GM12878 (cell line): ENCODE measurements around the gene PSMC3IP. TPM values are rescaled to one million over a fixed set of nuclear protein-coding genes. Genes with fewer than 3 reads are reported as not detected.

ENCODE experiments used
- ATAC-seq: fragments of 200-7000 bp; cut with Tn5 transposase; 3 replicates; pipeline ENCODE4 v1.9.1; 2020; ENCODE audit warnings: mild to moderate bottlenecking, moderate library complexity
- BruUV-seq: library from RNA; stranded (reverse); fragments of 400-500 nt; replicated peaks from 2 replicates; lab custom pipeline; 2021; lab: Mats Ljungman, UMichigan
- CTCF ChIA-PET: fragments of 300-600 bp; sonication (Branson Sonifier 250); formaldehyde crosslinking; extraction: SDS; loops from one replicate; lab custom pipeline; 2021; ENCODE audit warnings: inconsistent platforms; lab: Yijun Ruan, JAX
- POLR2A ChIA-PET: fragments of 350-600 bp; formaldehyde crosslinking; extraction: SDS; loops from one replicate; lab custom pipeline; 2021; ENCODE audit warnings: inconsistent platforms; lab: Charles Lee
- RAD21 ChIA-PET: fragments of 300-600 bp; sonication (Branson Sonifier 250); formaldehyde crosslinking; loops from one replicate; lab custom pipeline; 2023; ENCODE audit warnings: antibody characterized with exemption; ENCODE audit not compliant: unreplicated experiment; lab: Charles Lee
- SMC1A ChIA-PET: fragments of 300-600 bp; sonication (Branson Sonifier 250); formaldehyde crosslinking; loops from one replicate; lab custom pipeline; 2023; ENCODE audit not compliant: unreplicated experiment, uncharacterized antibody; lab: Charles Lee
- DNase-seq: peaks from one replicate; pipeline ENCODE4 v3.0.0-alpha.2; 2011; ENCODE audit warnings: low read depth, low spot score
- FAIRE-seq: peaks from 3 replicates; lab custom pipeline; 2011; peaks lifted over from hg19 to GRCh38; lab: Jason Lieb, UNC
- H2AFZ ChIP-seq: 2 replicates; pipeline ENCODE4 v1.6.0; 2011; ENCODE audit warnings: low read depth, low read length, control low read depth; ENCODE audit not compliant: control insufficient read depth
- H3K27ac ChIP-seq: 2 replicates; pipeline ENCODE4 v1.5.1; 2011; ENCODE audit warnings: control low read depth; ENCODE audit not compliant: control insufficient read depth, insufficient read depth
- H3K27me3 ChIP-seq, 2 experiments: replicated peaks in 1 of 2; 2 replicates each; pipeline versions ENCODE4 v1.6.0 to v1.6.1; 2011; ENCODE audit warnings: low read length in 1 of 2; ENCODE audit not compliant: control insufficient read depth in 2 of 2, insufficient read depth in 2 of 2
- H3K36me3 ChIP-seq, 2 experiments: 2 replicates each; pipeline ENCODE4 v1.5.1; 2011; ENCODE audit warnings: low read length in 1 of 2; ENCODE audit not compliant: control insufficient read depth in 2 of 2, insufficient read depth in 2 of 2
- H3K4me1 ChIP-seq: 2 replicates; pipeline ENCODE4 v1.6.1; 2011; ENCODE audit warnings: mild to moderate bottlenecking, low read length, moderate library complexity, mixed read lengths; ENCODE audit not compliant: control insufficient read depth, insufficient read depth
- H3K4me2 ChIP-seq: 2 replicates; pipeline ENCODE4 v1.6.0; 2011; ENCODE audit warnings: control low read depth; ENCODE audit not compliant: control insufficient read depth, insufficient read depth
- H3K4me3 ChIP-seq: fragments of 200-600 bp; sonication (generic); 2 replicates; pipeline ENCODE4 v1.5.1; 2016
- H3K79me2 ChIP-seq: 2 replicates; pipeline ENCODE4 v1.6.0; 2011; ENCODE audit warnings: low read length; ENCODE audit not compliant: control insufficient read depth, insufficient read depth
- H3K9ac ChIP-seq: 2 replicates; pipeline ENCODE4 v1.8.0; 2011; ENCODE audit warnings: low read length, control low read depth, mixed read lengths; ENCODE audit not compliant: control insufficient read depth, insufficient read depth
- H3K9me3 ChIP-seq: replicated peaks from 3 replicates; pipeline ENCODE4 v1.5.1; 2011; ENCODE audit warnings: mild to moderate bottlenecking, low read length; ENCODE audit not compliant: control insufficient read depth, insufficient read depth
- H4K20me1 ChIP-seq: 2 replicates; pipeline ENCODE4 v1.6.0; 2011; ENCODE audit not compliant: control insufficient read depth, insufficient read depth
- DPF2 ChIP-seq: fragments of 450-650 bp; IDR thresholded peaks from 2 replicates; pipeline ENCODE4 v1.6.1; 2017; ENCODE audit warnings: mild to moderate bottlenecking
- IKZF2 ChIP-seq, 2 experiments: fragments of 450-650 bp; IDR thresholded peaks; 2 replicates each; pipeline ENCODE4 v1.6.1; 2017; ENCODE audit warnings: mild to moderate bottlenecking in 2 of 2, moderate library complexity in 2 of 2
- NFYA ChIP-seq: IDR thresholded peaks from 2 replicates; pipeline ENCODE4 v1.6.1; 2011; ENCODE audit warnings: low read depth, mild to moderate bottlenecking, low read length, improper control_type of control experiment, borderline replicate concordance
- RELB ChIP-seq: fragments of 450-650 bp; IDR thresholded peaks from 2 replicates; pipeline ENCODE4 v1.6.1; 2017; ENCODE audit warnings: low read depth, mild to moderate bottlenecking, moderate library complexity
- SMAD1 ChIP-seq: fragments of 450-650 bp; IDR thresholded peaks from 2 replicates; pipeline ENCODE4 v1.6.1; 2018; ENCODE audit warnings: mild to moderate bottlenecking, low read depth; ENCODE audit not compliant: partially characterized antibody
- ZNF207 ChIP-seq: fragments of 450-650 bp; IDR thresholded peaks from 2 replicates; pipeline ENCODE4 v1.6.1; 2014; ENCODE audit warnings: antibody characterized with exemption, mild to moderate bottlenecking, borderline replicate concordance
- ZNF687 ChIP-seq: fragments of 450-650 bp; IDR thresholded peaks from 2 replicates; pipeline ENCODE4 v1.6.1; 2017; ENCODE audit warnings: mild to moderate bottlenecking, moderate library complexity
- WGBS: methylation state at CpG from one replicate; pipeline ENCODE4 v1.1.6; 2016; ENCODE audit warnings: low lambda C conversion rate; ENCODE audit not compliant: insufficient replicate concordance, insufficient coverage; ENCODE audit errors: missing lambda C conversion rate; 5-methylcytosine and 5-hydroxymethylcytosine counted together
- in situ Hi-C: fragments of 300-500 bp; cut with MboI; formaldehyde crosslinking; loops from 9 replicates; pipeline ENCODE4 v1.14.3; 2018; ENCODE audit warnings: mixed read lengths
- intact Hi-C: fragments of 100-400 bp; cut with micrococcal nuclease; formaldehyde crosslinking; loops from one replicate; pipeline ENCODE4 v1.14.2; 2022; ENCODE audit not compliant: unreplicated experiment
- polyA plus RNA-seq, 11 experiments: library from polyadenylated mRNA; depleted of rRNA in 4 of 11; unstranded in 6 of 11; stranded (reverse) in 5 of 11; fragments of >200 nt; fragmentation: Nextera tagmentation in 4 of 11; fragmentation: Illumina TruSeq in 1 of 11; extraction: Ambion mirVana in 4 of 11; extraction: Trizol in 1 of 11; gene quantifications; 1 replicate in 1 of 11; 2 replicates in 10 of 11; pipeline versions ENCODE4 v1.2.1 to v1.2.3, GENCODE V29; 2011 to 2016; ENCODE audit warnings: inconsistent platforms in 2 of 11, missing spikeins in 2 of 11, low read depth in 1 of 11
- total RNA-seq, 4 experiments: library from RNA; depleted of rRNA in 3 of 4; stranded (reverse); fragments of >200 nt in 3 of 4; fragmentation: Illumina TruSeq in 1 of 4; extraction: Trizol in 1 of 4; gene quantifications; 2 replicates each; pipeline versions ENCODE4 v1.2.1 to v1.2.3, GENCODE V29; 2013 to 2021
- TF ChIP-seq, protein P1 (sequence below): fragments of 450-650 bp; IDR thresholded peaks from 2 replicates; pipeline ENCODE4 v1.6.1; 2016; ENCODE audit warnings: mild to moderate bottlenecking

Gene PSMC3IP
- total and polyA plus RNA-seq, 10 of the 15 experiments (the other 5 are each of a cell fraction or from before 2014, with no cell fraction given), result 6.8 to 34.5 (median 17.7) TPM

DNA sequence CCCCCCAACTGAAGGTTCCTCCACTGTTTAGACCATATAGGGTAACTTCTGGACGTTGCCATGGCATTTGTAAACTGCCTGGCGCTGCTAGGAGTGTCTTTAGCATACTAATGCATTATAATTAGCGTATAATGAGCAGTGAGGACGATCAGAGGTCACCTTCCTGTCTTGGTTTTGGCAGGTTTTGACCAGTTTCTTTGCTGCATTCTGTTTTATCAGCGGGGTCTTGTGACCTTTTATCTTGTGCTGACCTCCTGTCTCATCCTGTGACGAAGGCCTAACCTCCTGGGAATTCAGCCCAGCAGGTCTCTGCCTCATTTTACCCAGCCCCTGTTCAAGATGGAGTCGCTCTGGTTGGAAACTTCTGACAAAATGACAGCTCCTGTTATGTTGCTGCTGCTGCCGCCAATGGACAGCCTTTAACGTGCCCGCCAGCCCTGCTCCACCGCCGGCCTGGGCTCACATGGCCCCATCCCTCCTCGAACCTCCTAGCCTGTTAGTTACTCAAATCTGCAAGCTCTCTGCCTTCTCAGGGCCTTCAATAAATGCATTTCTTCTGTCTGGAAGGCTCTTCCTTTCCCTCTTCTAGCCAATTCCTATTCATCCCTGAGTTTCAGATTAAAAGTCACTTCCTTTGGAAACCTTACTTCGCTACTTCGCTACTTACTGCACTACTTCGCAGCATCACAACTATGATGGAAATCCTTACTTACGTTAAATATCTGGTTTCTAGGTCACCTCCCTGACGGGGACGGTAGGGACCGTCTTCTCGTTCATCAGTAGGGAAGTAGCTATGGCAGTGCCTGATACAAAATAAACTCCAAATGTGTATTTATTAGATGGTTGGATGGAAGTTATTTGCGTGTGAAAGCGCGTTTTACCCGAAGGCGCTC is 42.1 kb downstream of the PSMC3IP start:
- ChIA-PET SMC1A (interaction anchor here (0.8 to 1.7 kb wide), 7 partner anchors 8 to 238 kb away, joined by 3 to 11 read pairs (median 4); partner anchors contain the start of genes MLX and VPS25), CTCF (interaction anchor here (0.9 to 3.1 kb wide), 11 partner anchors 12 to 402 kb away, joined by 3 to 21 read pairs (median 4); partner anchors contain the start of genes HSD17B1 and STAT3), RAD21 (interaction anchor here (0.6 to 3.4 kb wide), 8 partner anchors 8 to 415 kb away, joined by 3 to 17 read pairs (median 4); partner anchors contain the start of genes PLEKHH3 and PSMC3IP), POLR2A (interaction anchor here (0.7 to 2.1 kb wide), 5 partner anchors 13 to 146 kb away, joined by 3 to 13 read pairs (median 3); partner anchors contain the start of gene PLEKHH3)
- Histone ChIP-seq H3K9me3 (no peaks in the 10 kb centered on the region), H2AFZ (peak overlapping the region; percentile 81), H3K4me1 (peaks cover 25% of the 10 kb centered on the region), H4K20me1 (no peaks in the 10 kb centered on the region), H3K79me2 (peaks cover 13% of the 10 kb centered on the region), H3K4me3 (peak overlapping the region; percentile 77), H3K27ac (peak overlapping the region; percentile 75), H3K36me3 (peaks cover 0 to 5% of the 10 kb centered on the region in 2 experiments; a peak in 2 of 4 replicates), H3K4me2 (peak overlapping the region; percentile 93), H3K9ac (peak overlapping the region; percentile 81), H3K27me3 (no peaks in the 10 kb centered on the region)
- TSS peak; percentile 89 for BruUV-seq
- WGBS, result 43% methylated on average over 26 of the region's 26 CpGs
- ATAC-seq, result peak; percentile 27; the same call in 2 of the 3 replicates
- FAIRE-seq, result peak; percentile 7
- no peak for DNase-seq
- in situ Hi-C loops, result no loop called here
- intact Hi-C loops, result loop anchor here (1.0 kb wide), 1 partner anchor 42 kb away; the partner anchor contains the start of gene PSMC3IP
- peak; percentile 43 for TF ChIP-seq ZNF687
- TF ChIP-seq ZNF207, result peak; percentile 75; the same call in 1 of the 2 replicates
- no peak for TF ChIP-seq NFYA
- 0 out of 4 replicates have a peak, but pooled peaks of 1 of the 2 experiments have one; percentile 33 for TF ChIP-seq IKZF2 (IDR thresholded peaks at IDR 0.05)
- peak; percentile 63 for TF ChIP-seq SMAD1
- peak; percentile 67 for TF ChIP-seq RELB
- no peak for TF ChIP-seq DPF2
- TF ChIP-seq, protein P1, sequence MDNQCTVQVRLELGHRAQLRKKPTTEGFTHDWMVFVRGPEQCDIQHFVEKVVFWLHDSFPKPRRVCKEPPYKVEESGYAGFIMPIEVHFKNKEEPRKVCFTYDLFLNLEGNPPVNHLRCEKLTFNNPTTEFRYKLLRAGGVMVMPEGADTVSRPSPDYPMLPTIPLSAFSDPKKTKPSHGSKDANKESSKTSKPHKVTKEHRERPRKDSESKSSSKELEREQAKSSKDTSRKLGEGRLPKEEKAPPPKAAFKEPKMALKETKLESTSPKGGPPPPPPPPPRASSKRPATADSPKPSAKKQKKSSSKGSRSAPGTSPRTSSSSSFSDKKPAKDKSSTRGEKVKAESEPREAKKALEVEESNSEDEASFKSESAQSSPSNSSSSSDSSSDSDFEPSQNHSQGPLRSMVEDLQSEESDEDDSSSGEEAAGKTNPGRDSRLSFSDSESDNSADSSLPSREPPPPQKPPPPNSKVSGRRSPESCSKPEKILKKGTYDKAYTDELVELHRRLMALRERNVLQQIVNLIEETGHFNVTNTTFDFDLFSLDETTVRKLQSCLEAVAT, result peak; percentile 79
